MM.1S (cell line): ENCODE data around the gene NINL.

Source experiments
- DNase-seq: peaks from one replicate; pipeline ENCODE4 v3.0.0-alpha.2; 2015
- H2AFZ ChIP-seq: fragments of 300-600 bp; sonication (generic); 2 replicates; pipeline ENCODE4 v1.6.0; 2016; ENCODE audit warnings: antibody characterized with exemption, low read length
- H3F3A ChIP-seq: fragments of 300-600 bp; sonication (generic); 2 replicates; pipeline ENCODE4 v1.6.1; 2016; ENCODE audit warnings: mild to moderate bottlenecking, antibody characterized with exemption, low read length, moderate library complexity, mixed read lengths; ENCODE audit not compliant: insufficient read depth
- H3K27ac ChIP-seq: fragments of 300-600 bp; sonication (generic); 2 replicates; pipeline ENCODE4 v1.5.1; 2016; ENCODE audit warnings: mild to moderate bottlenecking, low read length
- H3K27me3 ChIP-seq: fragments of 300-600 bp; sonication (generic); replicated peaks from 2 replicates; pipeline ENCODE4 v1.6.0; 2016; ENCODE audit warnings: low read length; ENCODE audit not compliant: insufficient read depth
- H3K36me3 ChIP-seq: fragments of 300-600 bp; sonication (generic); replicated peaks from 2 replicates; pipeline ENCODE4 v1.6.1; 2016; ENCODE audit warnings: mild to moderate bottlenecking, low read length, mixed read lengths; ENCODE audit not compliant: insufficient read depth
- H3K4me1 ChIP-seq: fragments of 300-600 bp; sonication (generic); 2 replicates; pipeline ENCODE4 v1.6.1; 2016; ENCODE audit warnings: low read length, mixed read lengths
- H3K4me2 ChIP-seq: fragments of 300-600 bp; sonication (generic); 2 replicates; pipeline ENCODE4 v1.6.0; 2016; ENCODE audit warnings: low read depth, low read length
- H3K4me3 ChIP-seq: fragments of 300-600 bp; sonication (generic); 2 replicates; pipeline ENCODE4 v1.5.1; 2016; ENCODE audit warnings: low read length, mixed read lengths
- H3K79me2 ChIP-seq: fragments of 300-600 bp; sonication (generic); 2 replicates; pipeline ENCODE4 v1.6.1; 2016; ENCODE audit warnings: mixed run types, low read length, mixed read lengths
- H3K9ac ChIP-seq: fragments of 300-600 bp; sonication (generic); 2 replicates; pipeline ENCODE4 v1.6.1; 2016; ENCODE audit warnings: low read length, mixed read lengths
- H3K9me2 ChIP-seq: fragments of 300-600 bp; sonication (generic); replicated peaks from 2 replicates; pipeline ENCODE4 v1.6.1; 2016; ENCODE audit warnings: mild to moderate bottlenecking, low read length, mixed read lengths; ENCODE audit not compliant: insufficient read depth
- H3K9me3 ChIP-seq: fragments of 300-600 bp; sonication (generic); replicated peaks from 2 replicates; pipeline ENCODE4 v1.6.1; 2016; ENCODE audit warnings: mild to moderate bottlenecking, low read length, mixed read lengths; ENCODE audit not compliant: insufficient read depth
- H4K20me1 ChIP-seq: fragments of 300-600 bp; sonication (generic); 2 replicates; pipeline ENCODE4 v1.6.1; 2016; ENCODE audit warnings: mild to moderate bottlenecking, low read length, moderate library complexity, mixed read lengths; ENCODE audit not compliant: insufficient read depth
- CTCF ChIP-seq: fragments of 300-600 bp; sonication (generic); IDR thresholded peaks from 2 replicates; pipeline ENCODE4 v1.5.1; 2016; ENCODE audit warnings: antibody characterized with exemption, low read length, mixed read lengths
- EZH2 ChIP-seq: fragments of 300-600 bp; sonication (generic); optimal IDR thresholded peaks from 2 replicates; pipeline ENCODE3; 2017; ENCODE audit warnings: low read depth, mild to moderate bottlenecking, antibody characterized with exemption, low read length, mixed read lengths
- EZH2phosphoT487 ChIP-seq: fragments of 300-600 bp; sonication (generic); IDR thresholded peaks from 2 replicates; pipeline ENCODE4 v1.6.1; 2018; ENCODE audit warnings: antibody characterized with exemption, low read length

NINL gene

GRCh38 chr20:25547063-25547462, 38.3 kb downstream of the NINL start:
- Histone ChIP-seq H3K4me1 (no peaks in the 10 kb centered on the region), H3K36me3 (no peaks in the 10 kb centered on the region)

GRCh38 chr20:25546048-25546447, 39.3 kb downstream of the NINL start:
- Histone ChIP-seq H3K27me3 (no peaks in the 10 kb centered on the region), H2AFZ (no peak overlapping the region), H3K4me3 (no peak overlapping the region), H3K9me3 (no peaks in the 10 kb centered on the region), H3K4me2 (no peak overlapping the region), H3F3A (no peaks in the 10 kb centered on the region), H3K4me1 (no peaks in the 10 kb centered on the region), H3K9ac (no peak overlapping the region), H3K36me3 (no peaks in the 10 kb centered on the region), H4K20me1 (no peaks in the 10 kb centered on the region), H3K27ac (no peak overlapping the region), H3K79me2 (no peaks in the 10 kb centered on the region), H3K9me2 (no peaks in the 10 kb centered on the region)
- no peak for TF ChIP-seq EZH2phosphoT487
- no peak for TF ChIP-seq EZH2
- TF ChIP-seq CTCF = no peak
- DNase-seq = no peak

More at GRCh38 chr20:25547063-25547462, 38.3 kb downstream of the NINL start:
- H3K9me3 ChIP-seq = no peaks in the 10 kb centered on the region
- H3K4me2 ChIP-seq = no peak overlapping the region
- no peak overlapping the region for H3K4me3 ChIP-seq
- no peak overlapping the region for H3K27ac ChIP-seq
- H4K20me1 ChIP-seq = no peaks in the 10 kb centered on the region
- H3F3A ChIP-seq = no peaks in the 10 kb centered on the region
- H3K27me3 ChIP-seq = no peaks in the 10 kb centered on the region
- no peak for DNase-seq
- TF ChIP-seq CTCF (no peak), EZH2phosphoT487 (no peak), EZH2 (no peak)
- H3K79me2 ChIP-seq = no peaks in the 10 kb centered on the region
- no peaks in the 10 kb centered on the region for H3K9me2 ChIP-seq
- H2AFZ ChIP-seq = no peak overlapping the region
- H3K9ac ChIP-seq = no peak overlapping the region

GRCh38 chr20:25545171-25545570, 40.2 kb downstream of the NINL start:
- Histone ChIP-seq H3K4me2 (no peak overlapping the region), H3K4me1 (no peaks in the 10 kb centered on the region), H3K27ac (no peak overlapping the region), H3K79me2 (no peaks in the 10 kb centered on the region), H2AFZ (no peak overlapping the region), H4K20me1 (no peaks in the 10 kb centered on the region), H3K4me3 (no peak overlapping the region), H3K36me3 (no peaks in the 10 kb centered on the region), H3K27me3 (no peaks in the 10 kb centered on the region), H3F3A (no peaks in the 10 kb centered on the region), H3K9ac (no peak overlapping the region), H3K9me3 (no peaks in the 10 kb centered on the region), H3K9me2 (no peaks in the 10 kb centered on the region)
- DNase-seq = no peak
- no peak for TF ChIP-seq CTCF
- TF ChIP-seq EZH2 = no peak
- no peak for TF ChIP-seq EZH2phosphoT487

DNA sequence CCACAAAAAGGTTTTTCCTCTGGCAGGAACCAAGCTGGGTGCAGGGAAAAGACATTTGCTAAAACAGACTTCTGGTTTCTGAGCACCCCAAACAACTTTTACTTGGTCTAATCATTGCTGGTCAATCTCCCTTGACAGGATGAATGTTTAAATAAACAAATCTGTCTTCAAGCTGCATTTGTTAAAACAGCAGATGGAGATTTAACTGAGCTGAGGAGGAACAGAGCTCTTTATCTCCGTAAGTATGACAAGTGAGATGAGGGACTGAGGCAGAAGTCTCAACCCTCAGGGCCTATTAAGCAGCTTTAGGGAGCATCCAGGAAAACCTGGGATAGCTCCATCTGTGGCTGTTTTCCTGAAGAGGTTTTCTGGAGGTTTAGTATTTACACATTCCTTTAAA, 40.6 kb downstream of the NINL start:
- Histone ChIP-seq H3K79me2 (no peaks in the 10 kb centered on the region), H3K9me3 (no peaks in the 10 kb centered on the region), H3F3A (no peaks in the 10 kb centered on the region), H3K4me1 (no peaks in the 10 kb centered on the region), H3K4me2 (no peak overlapping the region), H2AFZ (no peak overlapping the region), H4K20me1 (no peaks in the 10 kb centered on the region), H3K4me3 (no peak overlapping the region), H3K9ac (no peak overlapping the region), H3K27me3 (no peaks in the 10 kb centered on the region), H3K9me2 (no peaks in the 10 kb centered on the region), H3K27ac (no peak overlapping the region), H3K36me3 (no peaks in the 10 kb centered on the region)
- TF ChIP-seq EZH2phosphoT487 (no peak), EZH2 (no peak), CTCF (no peak)
- DNase-seq = no peak
